Common myeloid progenitor, CD34-positive (primary cell): ENCODE measurements around the gene INTS2.

Experiments used
- CTCF ChIA-PET: fragments of 350-600 bp; sonication (Branson Sonifier 250); formaldehyde crosslinking; loops from one replicate; lab custom pipeline; 2021; ENCODE audit warnings: antibody characterized with exemption; lab: Charles Lee
- POLR2A ChIA-PET: fragments of 350-600 bp; sonication (Branson Sonifier 250); formaldehyde crosslinking; loops from one replicate; lab custom pipeline; 2021; ENCODE audit warnings: antibody characterized with exemption; lab: Charles Lee
- DNase-seq, 3 donors: peaks; one replicate each; pipeline versions ENCODE4 v3.0.0 to v3.0.0-alpha.2; 2013
- H3K27ac ChIP-seq, 2 experiments: 1 replicate in 1 of 2; 2 replicates in 1 of 2; pipeline ENCODE4 v1.7.0; 2013; ENCODE audit warnings: inconsistent platforms in 2 of 2, low read length in 2 of 2, mild to moderate bottlenecking in 2 of 2, low read depth in 1 of 2, moderate library complexity in 1 of 2; ENCODE audit not compliant: severe bottlenecking in 2 of 2, insufficient read depth in 1 of 2, poor library complexity in 1 of 2
- H3K27me3 ChIP-seq, 5 experiments: replicated peaks in 2 of 5; 1 replicate in 3 of 5; 2 replicates in 2 of 5; pipeline versions ENCODE4 v1.6.1 to v1.7.0; 2013; ENCODE audit warnings: low read length in 4 of 5, mild to moderate bottlenecking in 2 of 5, moderate library complexity in 2 of 5, inconsistent platforms in 1 of 5; ENCODE audit not compliant: insufficient read depth in 5 of 5, control insufficient read depth in 4 of 5
- H3K36me3 ChIP-seq, 4 experiments: 1 replicate in 2 of 4; 2 replicates in 2 of 4; pipeline versions ENCODE4 v1.6.1 to v1.7.0; 2013; ENCODE audit warnings: low read length in 3 of 4, control low read depth in 1 of 4, mild to moderate bottlenecking in 1 of 4; ENCODE audit not compliant: control insufficient read depth in 4 of 4, insufficient read depth in 4 of 4
- H3K4me1 ChIP-seq, 4 experiments: 1 replicate in 3 of 4; 2 replicates in 1 of 4; pipeline versions ENCODE4 v1.6.1 to v1.7.1; 2013; ENCODE audit warnings: low read length in 3 of 4, mild to moderate bottlenecking in 3 of 4, control low read depth in 1 of 4, inconsistent platforms in 1 of 4, moderate library complexity in 1 of 4; ENCODE audit not compliant: control insufficient read depth in 4 of 4, insufficient read depth in 4 of 4; ENCODE audit errors: control extremely low read depth in 1 of 4
- H3K4me3 ChIP-seq, 7 experiments: 1 replicate in 4 of 7; 2 replicates in 3 of 7; pipeline versions ENCODE4 v1.5.1 to v1.7.0; 2013; ENCODE audit warnings: mild to moderate bottlenecking in 7 of 7, low read length in 6 of 7, moderate library complexity in 6 of 7, inconsistent platforms in 2 of 7, low read depth in 2 of 7, control low read depth in 1 of 7; ENCODE audit not compliant: insufficient read depth in 4 of 7, control insufficient read depth in 1 of 7; ENCODE audit errors: extremely low read depth in 1 of 7
- H3K9me3 ChIP-seq, 5 experiments: 1 replicate in 4 of 5; 2 replicates in 1 of 5; pipeline versions ENCODE4 v1.6.1 to v1.7.1; 2013; ENCODE audit warnings: low read length in 4 of 5, mild to moderate bottlenecking in 2 of 5, inconsistent platforms in 1 of 5, low read depth in 1 of 5, moderate library complexity in 1 of 5; ENCODE audit not compliant: control insufficient read depth in 4 of 5, insufficient read depth in 2 of 5; ENCODE audit errors: control extremely low read depth in 1 of 5
- WGBS: methylation state at CpG from one replicate; pipeline ENCODE4 v1.1.5; 2013; ENCODE audit not compliant: insufficient coverage; 5-methylcytosine and 5-hydroxymethylcytosine counted together

Gene INTS2

GRCh38 chr17:61856035-61856434 lies 71.7 kb downstream of the INTS2 start:
- Histone ChIP-seq H3K27me3 (no peaks in the 10 kb centered on the region), H3K4me1 (peaks cover 0 to 12% (median 1%) of the 10 kb centered on the region in 4 experiments), H3K27ac (no peak overlapping the region), H3K4me3 (no peak overlapping the region), H3K9me3 (no peaks in the 10 kb centered on the region), H3K36me3 (peaks cover 5 to 38% (median 18%) of the 10 kb centered on the region in 4 experiments)
- WGBS: 100% methylated on average over 1 of the region's 1 CpG
- ChIA-PET POLR2A (no interaction called here), CTCF (no interaction called here)
- no peak for DNase-seq

GRCh38 chr17:61852857-61853256 lies 74.9 kb downstream of the INTS2 start:
- DNase-seq: no peak
- ChIA-PET CTCF (no interaction called here), POLR2A (no interaction called here)
- Histone ChIP-seq H3K27me3 (no peaks in the 10 kb centered on the region), H3K4me3 (no peak overlapping the region), H3K9me3 (no peaks in the 10 kb centered on the region), H3K36me3 (peaks cover 9 to 33% (median 16%) of the 10 kb centered on the region in 4 experiments), H3K4me1 (no peaks in the 10 kb centered on the region), H3K27ac (no peak overlapping the region)
- no CpG with 5 or more reads among the region's 2 CpGs for WGBS

GRCh38 chr17:61849674-61850073 lies 78.1 kb downstream of the INTS2 start:
- DNase-seq: no peak
- CTCF ChIA-PET: no interaction called here
- H3K27ac ChIP-seq: no peak overlapping the region
- H3K9me3 ChIP-seq: no peaks in the 10 kb centered on the region
- POLR2A ChIA-PET: no interaction called here
- no peaks in the 10 kb centered on the region for H3K4me1 ChIP-seq
- H3K36me3 ChIP-seq: peaks cover 8 to 35% (median 14%) of the 10 kb centered on the region in 4 experiments
- no peak overlapping the region for H3K4me3 ChIP-seq
- no peaks in the 10 kb centered on the region for H3K27me3 ChIP-seq

- H3K27ac ChIP-seq: no peak overlapping the region
- ChIA-PET CTCF (no interaction called here), POLR2A (no interaction called here)
- no peak for DNase-seq
- H3K4me3 ChIP-seq: no peak overlapping the region
- H3K4me1 ChIP-seq: no peaks in the 10 kb centered on the region
- H3K27me3 ChIP-seq: no peaks in the 10 kb centered on the region
- no CpG with 5 or more reads among the region's 2 CpGs for WGBS
- no peaks in the 10 kb centered on the region for H3K9me3 ChIP-seq
- H3K36me3 ChIP-seq: peaks cover 8 to 39% (median 15%) of the 10 kb centered on the region in 4 experiments
These were observed 78.9 kb downstream of the INTS2 start for GRCh38 chr17:61848896-61849295.

- ChIA-PET POLR2A (no interaction called here), CTCF (no interaction called here)
- WGBS: 100% methylated on average over 1 of the region's 2 CpGs
These were observed 79.5 kb downstream of the INTS2 start for GRCh38 chr17:61848247-61848646.

GRCh38 chr17:61847659-61848058 lies 80.1 kb downstream of the INTS2 start:
- Histone ChIP-seq H3K4me3 (no peak overlapping the region), H3K27me3 (no peaks in the 10 kb centered on the region), H3K9me3 (no peaks in the 10 kb centered on the region), H3K36me3 (peaks cover 9 to 45% (median 15%) of the 10 kb centered on the region in 4 experiments), H3K4me1 (no peaks in the 10 kb centered on the region), H3K27ac (no peak overlapping the region)
- ChIA-PET CTCF (no interaction called here), POLR2A (no interaction called here)
- no peak for DNase-seq
- WGBS: no CpG with 5 or more reads among the region's 3 CpGs

More at GRCh38 chr17:61848247-61848646, 79.5 kb downstream of the INTS2 start:
- Histone ChIP-seq H3K27me3 (no peaks in the 10 kb centered on the region), H3K9me3 (no peaks in the 10 kb centered on the region), H3K4me1 (no peaks in the 10 kb centered on the region), H3K27ac (no peak overlapping the region), H3K4me3 (no peak overlapping the region), H3K36me3 (peaks cover 9 to 42% (median 16%) of the 10 kb centered on the region in 4 experiments)
- no peak for DNase-seq

- WGBS: no CpG with 5 or more reads among the region's 3 CpGs
- no peak overlapping the region for H3K27ac ChIP-seq
- H3K36me3 ChIP-seq: peaks cover 9 to 49% (median 15%) of the 10 kb centered on the region in 4 experiments
- no peaks in the 10 kb centered on the region for H3K9me3 ChIP-seq
- no peak for DNase-seq
- H3K4me3 ChIP-seq: no peak overlapping the region
- CTCF ChIA-PET: no interaction called here
- no peaks in the 10 kb centered on the region for H3K27me3 ChIP-seq
- POLR2A ChIA-PET: no interaction called here
- H3K4me1 ChIP-seq: no peaks in the 10 kb centered on the region
These were observed 80.9 kb downstream of the INTS2 start for GRCh38 chr17:61846761-61847375.
